GM19043 (cell line): Measurements from ENCODE around the gene RGS16.

Source experiments
- ATAC-seq: cut with Tn5 transposase; IDR thresholded peaks from one replicate; pipeline ENCODE4 v1.9.1; 2021; ENCODE audit warnings: low read depth; ENCODE audit not compliant: unreplicated experiment

RGS16 gene

DNA sequence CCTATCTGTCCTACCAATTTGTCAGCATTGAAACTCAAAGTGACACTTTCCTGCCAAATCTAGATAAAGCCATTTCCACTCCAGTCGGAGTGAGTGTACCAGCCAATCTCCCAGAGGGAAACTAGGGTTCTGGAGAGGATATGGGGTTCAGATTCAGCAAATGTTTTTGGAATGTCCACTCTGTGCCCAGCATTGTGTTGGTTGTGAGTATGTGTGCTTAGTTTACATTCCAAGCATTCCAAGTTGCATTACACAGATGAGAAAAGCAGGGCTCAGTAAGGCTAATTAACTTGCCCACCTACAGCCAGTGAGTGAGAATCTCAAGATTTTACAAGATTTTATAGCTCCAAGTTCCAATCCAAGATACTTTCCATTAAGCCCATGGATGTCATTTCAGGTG lies 26.4 kb upstream of the RGS16 start:
- ATAC-seq: no peak

GRCh38 chr1:182629499-182630096 lies 25.4 kb upstream of the RGS16 start:
- ATAC-seq: peak; percentile 44

GRCh38 chr1:182629080-182629479 lies 24.9 kb upstream of the RGS16 start:
- no peak for ATAC-seq

GRCh38 chr1:182628657-182629056 lies 24.5 kb upstream of the RGS16 start:
- ATAC-seq: no peak

DNA sequence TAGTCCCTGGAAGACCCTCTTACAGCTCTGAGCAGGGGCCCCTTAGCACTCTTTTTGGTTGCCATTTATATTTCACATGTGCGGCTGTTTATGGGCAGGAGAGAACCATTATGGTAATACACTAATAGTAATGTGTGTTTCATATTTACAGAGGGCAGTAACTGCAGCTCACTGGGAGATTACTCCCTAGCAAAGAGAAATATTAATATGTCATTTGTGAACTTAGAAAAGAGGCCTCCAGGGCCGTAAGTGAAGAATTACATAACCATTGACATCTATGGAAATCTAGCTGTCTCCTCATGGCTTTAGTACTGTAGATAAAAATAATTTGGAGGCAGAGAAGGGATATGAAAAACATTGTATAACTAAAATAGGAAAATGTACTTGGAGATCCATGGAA lies 23.4 kb upstream of the RGS16 start:
- ATAC-seq: no peak

DNA sequence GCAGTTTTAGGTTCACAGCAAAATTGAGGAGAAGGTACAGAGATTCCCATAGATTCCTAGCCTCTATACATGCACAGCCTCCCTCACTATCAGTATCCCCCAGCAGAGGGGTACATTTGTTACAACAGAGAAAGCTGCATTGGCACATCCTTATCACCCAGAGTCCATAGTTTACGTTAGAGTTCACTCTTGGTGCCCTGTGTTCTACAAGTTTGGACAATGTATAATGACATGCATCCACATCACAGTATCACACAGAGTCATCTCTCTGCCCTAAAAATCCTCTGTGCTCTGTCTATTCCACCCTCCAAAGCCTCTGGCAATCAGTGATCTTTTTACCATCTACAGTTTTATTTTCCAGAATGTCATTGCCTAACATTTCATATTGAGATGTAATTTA lies 22.3 kb upstream of the RGS16 start:
- no peak for ATAC-seq

GRCh38 chr1:182625719-182626504 lies 21.7 kb upstream of the RGS16 start:
- no peak for ATAC-seq

- no peak for ATAC-seq
These were observed 20.8 kb upstream of the RGS16 start for GRCh38 chr1:182625024-182625423.

DNA sequence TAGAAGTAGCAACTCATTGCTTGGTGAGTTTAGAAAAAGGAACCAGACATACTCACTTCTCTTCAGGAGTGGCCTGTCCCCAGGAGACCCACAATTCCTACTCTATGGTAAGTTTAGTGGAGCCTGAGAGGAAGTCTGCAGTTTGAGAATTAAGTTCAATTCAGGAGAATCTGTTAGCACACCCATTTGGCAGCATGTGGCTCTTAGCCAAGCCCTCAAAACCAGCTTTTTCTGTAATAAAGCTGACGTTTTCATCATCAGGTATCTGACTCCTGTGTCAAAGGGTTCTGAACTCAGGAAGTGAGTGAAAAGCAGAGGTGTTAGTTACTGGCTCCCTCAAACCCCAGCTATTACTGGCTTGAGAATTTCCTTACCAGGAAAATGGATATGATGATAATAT lies 20.4 kb upstream of the RGS16 start:
- no peak for ATAC-seq

DNA sequence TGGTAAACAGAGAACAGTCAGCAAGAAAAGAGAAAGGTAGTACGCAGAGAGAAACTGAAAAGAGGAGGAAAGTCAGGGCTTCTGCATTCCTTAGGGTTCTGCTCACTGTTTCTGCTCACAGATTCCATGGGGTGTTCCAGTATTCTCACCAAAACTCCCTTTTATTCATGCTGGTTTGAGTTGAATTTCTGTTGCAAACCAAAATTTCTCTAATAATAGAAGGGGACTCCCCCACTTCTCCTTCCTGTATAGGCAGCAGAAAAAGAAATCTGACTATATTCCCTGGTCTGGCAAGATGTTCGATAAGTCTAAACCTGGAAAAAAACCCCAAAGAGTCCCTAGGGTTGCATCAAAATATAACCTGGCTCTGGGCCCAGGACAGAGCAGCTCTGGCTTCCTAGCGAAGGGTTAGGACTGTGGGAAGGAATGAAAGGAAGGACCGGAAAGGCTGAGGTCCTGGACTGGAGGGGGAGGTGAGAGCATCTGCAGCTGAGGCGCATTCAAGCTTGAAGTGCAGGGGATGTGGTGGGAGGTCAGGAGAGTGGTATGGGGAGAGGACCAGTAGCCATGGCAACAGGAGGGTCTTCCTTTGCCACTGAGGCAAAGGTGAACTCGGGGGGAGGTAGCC lies 18.8 kb upstream of the RGS16 start:
- peak; percentile 77 for ATAC-seq

GRCh38 chr1:182621906-182622305 lies 17.7 kb upstream of the RGS16 start:
- ATAC-seq: no peak

GRCh38 chr1:182620924-182621585 lies 16.9 kb upstream of the RGS16 start:
- no peak for ATAC-seq

GRCh38 chr1:182617734-182618351 lies 13.7 kb upstream of the RGS16 start:
- no peak for ATAC-seq

- ATAC-seq: no peak
These were observed 12.8 kb upstream of the RGS16 start for GRCh38 chr1:182617014-182617429.

DNA sequence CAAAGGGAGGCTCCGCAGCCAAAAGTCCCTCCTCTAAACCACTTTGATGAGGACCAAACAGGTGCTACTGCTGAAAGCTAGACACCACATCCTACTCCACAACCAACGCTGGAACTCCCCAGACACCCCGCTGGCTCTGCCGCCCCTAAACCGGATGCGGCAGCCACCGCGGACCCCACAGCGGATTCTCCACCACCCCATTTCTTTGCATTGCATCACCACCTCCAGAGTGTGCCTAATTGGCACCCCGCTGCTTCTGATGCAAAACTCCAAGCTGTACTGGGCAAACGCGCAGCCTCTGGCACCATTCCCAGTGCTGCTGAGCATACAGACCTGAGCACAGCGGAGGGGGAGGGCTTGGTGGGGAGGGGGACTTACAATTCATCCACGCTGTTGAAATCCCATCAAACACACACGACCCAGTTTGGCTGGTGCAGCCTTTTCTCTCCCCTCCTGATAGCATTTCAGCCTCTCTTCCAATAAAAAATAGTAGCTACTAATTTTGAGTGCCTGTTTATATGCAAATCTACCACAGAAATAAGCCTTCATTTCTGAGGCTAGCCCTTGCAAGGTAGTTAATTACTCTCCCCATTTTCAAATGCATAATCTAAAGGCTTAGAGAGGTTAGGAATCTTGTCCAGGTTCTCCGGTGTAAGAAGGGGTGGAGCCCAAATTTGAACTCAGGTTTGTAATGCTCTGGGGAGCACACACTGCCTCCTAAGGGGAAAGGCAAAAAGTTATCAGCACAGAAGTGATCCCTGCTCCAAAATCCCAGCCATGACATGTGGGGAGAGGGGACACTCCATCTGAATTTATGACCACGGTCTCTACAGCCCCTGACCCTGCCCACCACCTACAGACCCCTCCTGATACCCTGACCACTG lies 12.2 kb upstream of the RGS16 start:
- peak; percentile 60 for ATAC-seq

GRCh38 chr1:182615468-182616129 lies 11.4 kb upstream of the RGS16 start:
- peak; percentile 14 for ATAC-seq

GRCh38 chr1:182614796-182615454 lies 10.7 kb upstream of the RGS16 start:
- peak; percentile 34 for ATAC-seq

- ATAC-seq: no peak
These were observed 7.6 kb upstream of the RGS16 start for GRCh38 chr1:182611787-182612186.

DNA sequence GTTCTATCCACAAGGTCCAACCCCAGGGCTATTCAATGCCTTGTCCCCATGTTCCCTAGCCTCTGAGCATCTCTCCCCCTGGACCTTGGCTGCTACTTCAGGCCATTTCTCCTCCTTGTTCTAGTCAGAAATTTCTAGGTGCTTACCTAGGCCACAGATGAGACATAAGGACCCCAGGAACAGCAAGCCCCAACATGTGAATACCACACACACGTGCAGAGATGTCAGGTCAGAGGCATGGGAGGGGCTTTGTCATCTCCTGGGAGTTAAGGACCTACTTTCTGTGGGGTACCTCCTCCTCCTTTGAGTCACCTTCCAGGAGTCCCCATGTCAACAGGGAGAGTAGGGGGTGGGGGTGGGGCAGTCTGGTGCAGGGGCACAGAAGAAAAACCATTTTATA lies 7.1 kb upstream of the RGS16 start:
- no peak for ATAC-seq
